Renal cortex interstitium (tissue), 11 donors: ENCODE results near the gene PSTK. TPM values are rescaled to one million over a fixed set of nuclear protein-coding genes. Genes with fewer than 3 reads are reported as not detected.
A peak's percentile ranks its signal among the peaks of the same experiment; 100 is the strongest.

Experiments used
- DNase-seq, 11 donors: peaks; one replicate each; pipeline ENCODE4 v3.0.0-alpha.2; 2013; ENCODE audit warnings: low read depth in 9 of 11, low spot score in 4 of 11; ENCODE audit errors: extremely low read depth in 1 of 11
- polyA plus RNA-seq, 3 donors: library from polyadenylated mRNA; unstranded; fragments of 120-200 nt; gene quantifications; one replicate each; pipeline ENCODE4 v1.2.1, GENCODE V29; 2013; ENCODE audit not compliant: insufficient read length in 3 of 3

The PSTK gene
- polyA plus RNA-seq, 3 donors = 9.1 to 11.7 (median 11.2) TPM

DNA sequence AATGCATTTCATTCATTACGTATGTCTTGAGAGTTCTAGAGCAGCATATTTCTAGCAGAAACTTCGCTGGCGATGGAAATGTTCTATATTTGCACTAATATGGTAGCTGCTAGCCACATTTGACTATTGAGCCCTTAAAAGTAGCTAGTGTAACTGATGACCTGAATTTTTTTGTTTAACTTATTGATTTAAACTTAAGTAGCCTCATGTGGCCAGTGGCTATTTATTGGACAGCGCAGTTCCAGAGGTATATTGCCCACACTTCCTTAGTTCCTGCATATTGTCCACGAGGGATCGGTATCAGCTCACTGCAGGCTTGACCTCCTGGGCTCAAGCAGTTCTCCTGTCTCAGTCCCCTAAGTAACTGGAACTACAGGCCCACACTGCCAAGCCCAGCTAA, 3.7 kb downstream of the PSTK start:
- DNase-seq = no peak

- DNase-seq = no peak
Observed at GRCh38 chr10:122984708-122985107, 4.5 kb downstream of the PSTK start.

GRCh38 chr10:122986335-122986734, 6.1 kb downstream of the PSTK start:
- no peak for DNase-seq

DNA sequence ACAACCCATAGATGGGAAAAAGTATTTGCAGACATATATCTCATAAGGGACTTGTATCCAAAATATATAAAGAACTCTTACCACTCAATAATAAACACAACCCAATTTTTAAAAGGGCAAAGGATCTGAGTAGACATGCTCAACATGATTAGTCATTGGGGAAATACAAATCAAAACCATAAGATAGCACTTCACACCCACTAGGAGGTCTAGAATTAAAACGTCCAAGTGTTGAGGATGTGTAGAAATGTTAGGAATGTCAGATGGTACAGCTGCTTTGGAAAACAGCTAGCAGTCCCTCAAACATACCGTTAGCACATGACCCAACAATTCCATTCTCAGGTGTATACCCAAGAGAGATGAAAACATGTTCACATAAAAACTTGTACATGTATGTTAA, 8.3 kb downstream of the PSTK start:
- no peak for DNase-seq

DNA sequence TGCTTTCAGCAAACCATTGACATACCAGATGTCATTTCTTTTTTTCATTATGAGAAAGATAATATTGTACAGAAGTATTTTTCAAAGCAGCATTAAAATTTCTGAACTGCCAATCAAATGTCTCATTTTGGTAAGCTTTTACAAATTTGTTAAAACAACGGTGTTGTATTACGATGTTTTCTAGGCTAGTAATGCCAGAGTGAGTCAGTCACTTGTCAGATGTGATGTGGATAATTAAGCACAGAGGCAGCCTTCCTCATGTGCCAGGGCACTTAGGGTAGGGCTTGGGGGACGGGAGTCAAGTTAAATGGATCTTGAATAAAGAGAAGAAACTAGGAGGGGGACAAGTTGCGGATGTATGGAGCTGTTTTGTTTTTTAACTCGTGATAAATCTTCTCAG, 10.1 kb downstream of the PSTK start:
- DNase-seq = no peak

DNA sequence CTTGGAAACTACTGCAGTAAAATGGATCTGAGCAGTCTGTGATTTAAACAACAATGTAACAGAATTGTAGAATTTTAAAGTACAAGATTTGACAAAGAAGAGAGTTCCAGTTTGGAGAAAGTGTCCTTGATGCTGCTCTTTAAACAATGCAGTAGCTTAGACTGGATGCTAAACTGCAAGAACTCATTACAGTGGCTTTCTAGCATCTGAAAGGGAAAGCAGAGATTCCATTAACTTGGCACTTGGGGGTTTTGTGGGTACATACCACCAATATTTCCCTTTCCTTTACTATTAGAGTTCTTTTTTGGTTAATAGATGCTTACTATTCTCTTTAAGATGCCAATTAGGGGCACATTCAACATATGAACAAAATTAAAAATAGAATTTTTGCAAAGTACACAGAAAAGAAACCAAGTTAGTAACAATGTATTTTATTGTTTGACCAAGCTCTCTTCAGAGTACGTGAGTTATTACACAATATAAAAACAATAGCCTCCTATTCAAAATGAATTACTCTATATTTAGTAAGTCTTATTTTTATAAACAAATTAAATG, 11.9 kb downstream of the PSTK start:
- DNase-seq = no peak

- no peak for DNase-seq
Observed at GRCh38 chr10:122993797-122994336, 13.7 kb downstream of the PSTK start.

GRCh38 chr10:122995936-122996335, 15.7 kb downstream of the PSTK start:
- no peak for DNase-seq

DNA sequence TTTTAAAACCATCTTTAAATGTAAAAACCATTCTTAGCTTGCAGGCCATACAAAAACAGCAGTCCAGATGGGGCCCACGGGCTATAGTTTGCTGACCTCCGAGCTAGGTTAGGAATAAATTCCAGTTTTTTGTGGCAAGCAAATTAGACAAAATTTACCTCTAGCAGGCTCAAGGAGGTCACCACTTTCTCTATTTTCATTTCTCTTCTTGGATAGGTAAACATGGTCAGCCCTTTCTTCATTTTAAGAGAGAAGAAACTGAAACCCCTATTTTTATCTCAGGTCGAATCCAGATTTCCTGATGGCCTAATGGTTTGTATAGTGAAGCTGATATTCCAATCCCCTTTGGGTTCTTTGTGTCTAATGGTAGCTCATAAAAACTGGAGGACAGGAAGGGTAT, 17.7 kb downstream of the PSTK start:
- DNase-seq = no peak

GRCh38 chr10:122998360-122998917, 18.2 kb downstream of the PSTK start:
- no peak for DNase-seq

- no peak for DNase-seq
Observed at GRCh38 chr10:122998934-122999333, 18.7 kb downstream of the PSTK start.

DNA sequence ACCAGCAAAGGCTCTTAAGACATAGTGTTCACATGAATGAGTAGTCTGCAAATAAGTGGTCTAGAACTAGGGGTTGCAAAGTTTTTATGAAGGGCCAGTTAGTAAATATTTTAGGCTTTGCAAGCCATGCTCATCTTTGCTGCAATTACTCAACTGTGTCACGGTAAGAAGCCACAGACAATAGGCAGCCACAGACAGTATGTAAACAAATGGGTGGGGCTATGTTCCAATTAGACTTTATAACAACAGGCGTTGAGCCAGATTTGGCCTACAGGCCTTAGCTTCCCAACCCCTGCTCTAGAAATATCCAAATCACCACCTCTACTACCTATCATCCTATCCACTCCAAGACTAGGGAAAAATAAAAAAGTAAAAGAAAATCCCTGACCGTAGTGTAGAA, 19.1 kb downstream of the PSTK start:
- no peak for DNase-seq

- no peak for DNase-seq
Observed at GRCh38 chr10:123000155-123000554, 20.0 kb downstream of the PSTK start.

- DNase-seq = no peak
Observed at GRCh38 chr10:123001370-123001769, 21.2 kb downstream of the PSTK start.

DNA sequence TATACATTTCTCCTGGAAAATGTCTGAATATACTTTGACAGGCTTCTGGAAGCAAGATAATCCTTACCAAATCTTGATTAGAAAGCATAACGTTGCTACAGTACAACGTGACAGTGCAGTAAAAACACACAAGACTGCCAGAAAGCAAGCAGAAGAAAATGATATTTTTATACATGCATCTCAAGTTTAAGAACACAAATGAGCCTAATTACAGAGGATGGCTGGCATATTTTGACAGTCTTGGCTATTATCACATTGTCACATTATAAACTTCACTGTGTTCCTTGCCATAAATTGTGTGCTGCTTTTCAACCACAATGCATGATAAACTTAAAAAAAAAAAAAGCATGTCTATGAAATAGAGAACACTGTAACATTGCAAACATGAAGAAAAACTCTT, 24.1 kb downstream of the PSTK start:
- DNase-seq = no peak

GRCh38 chr10:123007558-123008354, 27.6 kb downstream of the PSTK start:
- DNase-seq = peak in 3 of 11 donors; percentile 15 to 31 (median 31)

- peak; percentile 89 to 98 (median 95) for DNase-seq
Observed at GRCh38 chr10:123008355-123009104, 28.3 kb downstream of the PSTK start, which contains the start of the genes ACADSB and IKZF5. TSS of gene ACADSB (plus strand) at chr10:123009006. CDS start at chr10:123009030, 24 bp downstream. TSS of gene IKZF5 (minus strand) at chr10:123008795. CDS start at chr10:122998625, 10,170 bp downstream.

DNA sequence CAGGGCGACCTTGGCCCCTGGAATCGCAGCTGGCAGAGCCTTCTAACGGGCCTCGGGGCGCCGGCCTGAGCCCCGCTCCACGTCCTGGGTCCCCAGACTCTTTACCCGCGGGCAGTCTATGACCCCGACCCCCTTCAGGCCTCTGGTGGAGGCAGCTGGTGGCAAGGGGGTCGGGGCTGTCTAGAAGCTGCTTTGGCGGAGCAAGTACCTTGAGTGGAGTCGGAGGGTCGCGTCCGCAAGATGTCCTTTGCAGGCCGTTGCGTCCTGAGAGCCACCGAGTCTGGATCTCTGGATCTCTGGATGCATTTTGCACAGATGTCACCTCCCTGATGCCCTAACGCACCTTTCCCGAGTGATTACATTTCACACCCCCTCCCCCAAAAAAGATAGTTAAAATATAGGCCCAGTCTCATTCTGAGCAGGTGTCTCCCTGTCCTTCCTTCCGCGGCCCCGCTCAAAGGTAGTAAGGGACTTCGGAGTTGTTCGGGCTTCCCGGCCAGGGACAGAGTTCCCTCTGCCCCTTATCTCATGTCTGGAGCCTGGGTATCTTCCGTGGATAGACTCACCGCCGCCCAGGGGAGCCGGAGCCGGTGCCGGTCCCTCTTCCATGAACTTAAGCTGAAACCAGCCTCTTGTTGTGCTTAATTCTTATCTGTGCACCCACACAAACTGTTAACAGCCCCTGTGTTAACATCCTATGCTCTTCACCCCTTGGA, 29.1 kb downstream of the PSTK start:
- peak in 2 of 11 donors; percentile 7 for DNase-seq

DNA sequence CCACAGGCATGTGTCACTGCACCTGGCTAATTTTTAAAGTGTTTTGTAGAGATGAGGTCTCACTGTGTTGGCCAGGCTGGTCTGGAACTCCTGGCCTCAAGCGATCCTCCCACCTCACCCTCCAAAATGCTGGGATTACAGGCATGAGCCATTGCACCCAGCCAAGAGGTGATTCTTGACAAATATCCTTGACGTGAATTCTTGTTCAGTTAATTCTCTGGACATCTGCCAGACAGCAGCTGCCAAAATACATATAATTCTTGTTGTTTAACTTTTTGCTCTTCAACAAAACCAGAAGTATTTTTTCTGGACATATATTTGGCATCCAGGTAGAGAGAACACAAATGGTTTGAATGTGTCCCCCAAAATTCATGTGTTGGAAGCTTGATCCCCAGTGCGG, 31.8 kb downstream of the PSTK start:
- no peak for DNase-seq
